ENCODE results near the gene ARAP2. TPM values are rescaled to one million over a fixed set of nuclear protein-coding genes. Genes with fewer than 3 reads are reported as not detected.

ARAP2 gene
- total RNA-seq, 1 experiment from 2014 or later: 13.6 TPM

GRCh38 chr4:36213977-36214376, 30.3 kb downstream of the ARAP2 start:
- Histone ChIP-seq H3K9ac (ENCODE audit: low read length) (no peak overlapping the region), H3K9me2 (ENCODE audit: insufficient read depth) (no peaks in the 10 kb centered on the region), H3K4me1 (ENCODE audit: control insufficient read depth in 1 of 2, insufficient read depth in 2 of 2, low read length in 2 of 2) (no peaks in the 10 kb centered on the region), H3K36me3 (ENCODE audit: control insufficient read depth in 1 of 2, insufficient read depth in 2 of 2, low read length in 2 of 2) (peaks cover 2 to 4% of the 10 kb centered on the region in 2 experiments; a peak in 1 of 4 replicates), H3K79me2 (ENCODE audit: insufficient read depth, low read length) (peaks cover 49% of the 10 kb centered on the region), H3K27me3 (ENCODE audit: insufficient read depth, low read length) (no peaks in the 10 kb centered on the region), H3K27ac (ENCODE audit: low read depth, low read length) (no peak overlapping the region), H2AFZ (ENCODE audit: low read depth, low read length, poor library complexity, severe bottlenecking) (no peak overlapping the region), H3K4me3 (replicated peaks in 1 of 2; ENCODE audit: low read depth in 1 of 2, low read length in 2 of 2) (no peak overlapping the region), H3K9me3 (ENCODE audit: control insufficient read depth in 1 of 2, insufficient read depth in 1 of 2, low read depth in 1 of 2, low read length in 2 of 2) (no peaks in the 10 kb centered on the region), H4K20me1 (ENCODE audit: insufficient read depth) (peaks cover under 1% of the 10 kb centered on the region; the same call in 1 of the 2 replicates), H3K4me2 (ENCODE audit: low read length) (no peak overlapping the region)
- TF ChIP-seq POLR2A (IDR thresholded peaks at IDR 0.05; ENCODE audit: borderline replicate concordance, extremely low read depth, insufficient read depth, insufficient read length): no peak
- TF ChIP-seq RAD21 (IDR thresholded peaks at IDR 0.05; ENCODE audit: low read depth): no peak
- no peak for TF ChIP-seq FOSL1 (IDR thresholded peaks at IDR 0.05; ENCODE audit: low read depth)
- TF ChIP-seq EZH2phosphoT487 (IDR thresholded peaks at IDR 0.05; ENCODE audit: borderline replicate concordance): no peak
- TF ChIP-seq CTCF (IDR thresholded peaks at IDR 0.05 in 2 of 3, conservative IDR thresholded peaks at IDR 0.05 in 1 of 3; ENCODE audit: borderline replicate concordance in 1 of 3, insufficient read depth in 1 of 3, low read depth in 2 of 3, low read length in 2 of 3): no peak
- no peak for TF ChIP-seq CBX3 (IDR thresholded peaks at IDR 0.05; ENCODE audit: low read depth)
- no peak for TF ChIP-seq ELF1 (IDR thresholded peaks at IDR 0.05; ENCODE audit: borderline replicate concordance, low read depth)
- no peak for TF ChIP-seq TCF7L2 (IDR thresholded peaks at IDR 0.05; ENCODE audit: borderline replicate concordance, extremely low read depth, insufficient read depth, insufficient read length)
- no peak for TF ChIP-seq YY1 (IDR thresholded peaks at IDR 0.05; ENCODE audit: extremely low read depth, insufficient replicate concordance, low read depth, low read length)
- no peak for TF ChIP-seq SP1 (IDR thresholded peaks at IDR 0.05; ENCODE audit: low read depth)
- no peak for TF ChIP-seq CEBPB (IDR thresholded peaks at IDR 0.05; ENCODE audit: low read depth)
- TF ChIP-seq ZNF274 (IDR thresholded peaks at IDR 0.05; ENCODE audit: low read depth, low read length): no peak
- no peak for TF ChIP-seq EZH2 (IDR thresholded peaks at IDR 0.05)
- no peak for TF ChIP-seq ATF3 (IDR thresholded peaks at IDR 0.05)
- TF ChIP-seq SRF (IDR thresholded peaks at IDR 0.05; ENCODE audit: low read depth): no peak
- TF ChIP-seq EGR1 (IDR thresholded peaks at IDR 0.05; ENCODE audit: low read depth): no peak
- TF ChIP-seq JUND (IDR thresholded peaks at IDR 0.05): no peak
- no peak for TF ChIP-seq ZBTB33 (IDR thresholded peaks at IDR 0.05; ENCODE audit: extremely low read depth, insufficient replicate concordance, low read length)
- TF ChIP-seq MAX (IDR thresholded peaks at IDR 0.05): no peak
- TF ChIP-seq POLR2AphosphoS5 (IDR thresholded peaks at IDR 0.05; ENCODE audit: low read depth, low read length): no peak
- no TSS peak for BruUV-seq (replicated peaks)
- ChIA-PET RAD21 (ENCODE audit: low non-redundant PET in 1 of 2, low total read pairs in 2 of 2, uncharacterized antibody in 2 of 2, unreplicated experiment in 2 of 2) (no interaction called here), POLR2A (no interaction called here), CTCF (no interaction called here)
- no peak for DNase-seq (ENCODE audit: low read depth, low spot score)
- ATAC-seq: no peak
- intact Hi-C loops (cut with micrococcal nuclease): loop anchor here (5.0 kb wide), 1 partner anchor 1382 kb away; no protein-coding TSS in a partner anchor

Measured in HCT116 (cell line).